ENCODE results near the gene KLF12.

GRCh38 chr13:74154981-74155380 is 20.8 kb upstream of the KLF12 start:
- TF ChIP-seq POLR2A (IDR thresholded peaks at IDR 0.05) = no peak
- TF ChIP-seq CTCF (IDR thresholded peaks at IDR 0.05) = no peak

All from vagina (tissue), 2 donors.